Measurements from ENCODE around the gene LRRC42. TPM values are rescaled to one million over a fixed set of nuclear protein-coding genes. Genes with fewer than 3 reads are reported as not detected.
A peak's percentile ranks its signal among the peaks of the same experiment; 100 is the strongest.

LRRC42 gene
- total and polyA plus RNA-seq, 9 of the 15 experiments (the other 6 are each of a cell fraction or from before 2014, with no cell fraction given): 17.3 to 51.9 (median 35.5) TPM

DNA sequence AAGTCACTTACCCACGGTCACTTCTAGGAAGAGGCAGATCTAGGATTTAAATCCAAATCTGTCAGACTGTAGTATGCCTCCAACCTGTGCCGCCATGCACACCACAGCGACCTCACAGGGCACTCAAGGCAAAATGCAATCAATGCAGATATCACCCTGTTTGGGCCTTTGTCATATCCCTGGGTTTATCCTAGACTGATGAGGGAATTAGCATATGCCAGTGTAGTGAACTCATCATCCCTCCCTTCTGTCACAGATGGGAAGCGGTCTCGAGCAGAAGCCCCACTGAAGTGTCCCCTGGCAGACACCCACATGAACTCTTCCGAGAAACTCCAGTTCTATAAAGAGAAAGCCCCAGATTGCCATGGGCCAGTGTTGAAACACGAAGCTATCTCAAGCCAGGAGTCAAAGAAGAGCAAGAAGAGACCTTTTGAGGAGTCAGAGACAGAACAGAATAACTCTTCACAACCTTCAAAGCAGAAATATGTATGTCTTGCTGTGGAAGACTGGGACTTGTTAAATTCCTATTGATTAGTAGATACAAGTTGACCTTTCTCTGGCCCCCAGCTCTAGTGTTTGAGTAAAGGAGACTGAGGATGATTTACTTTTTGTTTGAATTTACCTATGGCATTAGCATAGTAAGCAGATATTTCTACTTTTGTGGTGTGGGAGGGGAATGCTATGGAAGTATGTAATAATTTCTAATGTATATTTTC is 21.4 kb downstream of the LRRC42 start:
- Histone ChIP-seq H3K9me3 (replicated peaks; ENCODE audit: control insufficient read depth, insufficient read depth, low read depth, low read length) (no peaks in the 10 kb centered on the region), H3K79me2 (ENCODE audit: control insufficient read depth, insufficient read depth, low read length) (no peaks in the 10 kb centered on the region), H3K9ac (ENCODE audit: insufficient read depth in 1 of 2, low read depth in 2 of 2, low read length in 2 of 2) (no peak overlapping the region; a peak in 1 of 4 replicates), H3K4me2 (ENCODE audit: insufficient read depth, low read length) (no peak overlapping the region), H4K20me1 (replicated peaks; ENCODE audit: control insufficient read depth, insufficient read depth, low read length) (no peaks in the 10 kb centered on the region; the same call in 1 of the 2 replicates), H3K4me1 (replicated peaks in 1 of 2; ENCODE audit: control insufficient read depth in 2 of 2, insufficient read depth in 2 of 2, low read length in 2 of 2) (peaks cover 0 to 7% of the 10 kb centered on the region in 2 experiments; a peak in 2 of 5 replicates), H3K9me1 (ENCODE audit: control insufficient read depth, insufficient read depth, low read length) (no peaks in the 10 kb centered on the region), H2AFZ (ENCODE audit: low read depth, low read length) (no peak overlapping the region), H3K36me3 (ENCODE audit: control insufficient read depth, insufficient read depth, low read length) (peaks cover 67% of the 10 kb centered on the region), H3K27me3 (ENCODE audit: control insufficient read depth in 2 of 2, insufficient read depth in 2 of 2, low read length in 2 of 2) (no peaks in the 10 kb centered on the region), H3K4me3 (no peak overlapping the region), H3K27ac (ENCODE audit: extremely low read depth, low read depth, low read length) (no peak overlapping the region)
- CTCF ChIA-PET (ENCODE audit: low intra/inter-chr PET ratio): no interaction called here
- POLR2A ChIA-PET: no interaction called here
- intact Hi-C loops (cut with micrococcal nuclease): no loop called here
- FAIRE-seq: no peak
- BruUV-seq (replicated peaks): TSS peak; percentile 22
- WGBS (ENCODE audit: insufficient coverage, low coverage, missing lambda C conversion rate): 70% methylated on average over 7 of the region's 7 CpGs
- in situ Hi-C loops (cut with MboI): no loop called here
- ATAC-seq: no peak; the same call in 2 of the 3 replicates
- no peak for DNase-seq (ENCODE audit: extremely low read depth in 1 of 4, low spot score in 3 of 4)
- TF ChIP-seq TFAM (CRISPR knock-in tag; conservative IDR thresholded peaks at IDR 0.05) (no peak), NCOA1 (IDR thresholded peaks at IDR 0.05; ENCODE audit: low read depth) (no peak), ZNF609 (CRISPR knock-in tag; IDR thresholded peaks at IDR 0.05; ENCODE audit: borderline replicate concordance) (no peak), GTF2E2 (tag; IDR thresholded peaks at IDR 0.05) (no peak), BCL6 (CRISPR knock-in tag; IDR thresholded peaks at IDR 0.05) (no peak), ZBTB11 (CRISPR knock-in tag; IDR thresholded peaks at IDR 0.05) (no peak), FOXJ2 (tag; IDR thresholded peaks at IDR 0.05) (no peak), MTF1 (CRISPR knock-in tag; IDR thresholded peaks at IDR 0.05; ENCODE audit: borderline replicate concordance) (no peak), CTCFL (IDR thresholded peaks at IDR 0.05; ENCODE audit: borderline replicate concordance, insufficient read depth, low read depth, low read length, poor library complexity, severe bottlenecking) (no peak), BHLHE40 (IDR thresholded peaks at IDR 0.05; ENCODE audit: low read length) (no peak), SMARCE1 (IDR thresholded peaks at IDR 0.05) (no peak)

Measured in K562 (cell line).